ENCODE results near the gene PBXIP1.

DNA sequence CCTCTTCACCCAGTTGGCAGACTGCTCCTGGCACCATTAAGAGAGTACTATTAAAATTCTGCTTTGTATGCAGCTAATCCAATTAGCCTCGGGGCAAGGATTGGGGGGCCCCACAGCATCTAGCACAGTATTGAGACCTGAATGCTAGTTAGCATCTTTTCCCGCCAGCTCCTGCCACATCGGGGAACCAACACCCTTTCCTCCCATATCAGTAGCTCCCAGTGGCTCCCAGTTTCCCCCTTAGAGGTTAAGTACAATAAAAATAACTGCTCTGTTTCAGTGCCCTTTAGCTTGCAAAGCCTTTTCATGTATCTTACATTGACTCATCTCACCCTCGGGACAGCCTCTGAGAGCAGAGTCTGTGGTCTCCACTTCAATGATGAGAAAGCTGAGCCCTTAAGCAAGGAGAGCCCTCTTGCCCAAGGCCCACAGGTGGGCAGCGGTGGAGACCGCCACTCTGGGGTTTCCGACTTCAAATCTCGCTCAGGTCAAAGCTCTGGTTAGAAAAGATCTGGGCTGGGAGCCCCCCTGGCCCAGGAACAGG lies 15.2 kb downstream of the PBXIP1 start:
- TF ChIP-seq EP300 (IDR thresholded peaks at IDR 0.05): no peak
- TF ChIP-seq POLR2A (IDR thresholded peaks at IDR 0.05): no peak
- TF ChIP-seq, protein P1, sequence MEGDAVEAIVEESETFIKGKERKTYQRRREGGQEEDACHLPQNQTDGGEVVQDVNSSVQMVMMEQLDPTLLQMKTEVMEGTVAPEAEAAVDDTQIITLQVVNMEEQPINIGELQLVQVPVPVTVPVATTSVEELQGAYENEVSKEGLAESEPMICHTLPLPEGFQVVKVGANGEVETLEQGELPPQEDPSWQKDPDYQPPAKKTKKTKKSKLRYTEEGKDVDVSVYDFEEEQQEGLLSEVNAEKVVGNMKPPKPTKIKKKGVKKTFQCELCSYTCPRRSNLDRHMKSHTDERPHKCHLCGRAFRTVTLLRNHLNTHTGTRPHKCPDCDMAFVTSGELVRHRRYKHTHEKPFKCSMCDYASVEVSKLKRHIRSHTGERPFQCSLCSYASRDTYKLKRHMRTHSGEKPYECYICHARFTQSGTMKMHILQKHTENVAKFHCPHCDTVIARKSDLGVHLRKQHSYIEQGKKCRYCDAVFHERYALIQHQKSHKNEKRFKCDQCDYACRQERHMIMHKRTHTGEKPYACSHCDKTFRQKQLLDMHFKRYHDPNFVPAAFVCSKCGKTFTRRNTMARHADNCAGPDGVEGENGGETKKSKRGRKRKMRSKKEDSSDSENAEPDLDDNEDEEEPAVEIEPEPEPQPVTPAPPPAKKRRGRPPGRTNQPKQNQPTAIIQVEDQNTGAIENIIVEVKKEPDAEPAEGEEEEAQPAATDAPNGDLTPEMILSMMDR (IDR thresholded peaks at IDR 0.05): no peak
